IPS-18c (cell line): Measurements from ENCODE around the gene DNM1.

ENCODE experiments used
- H3K4me3 ChIP-seq: 2 replicates; pipeline ENCODE4 v1.7.0; 2013; ENCODE audit warnings: low read depth, mild to moderate bottlenecking, low read length, moderate library complexity; ENCODE audit not compliant: insufficient read depth
- H3K9me3 ChIP-seq: one replicate; pipeline ENCODE4 v1.6.1; 2013; ENCODE audit warnings: mild to moderate bottlenecking, low read length, moderate library complexity; ENCODE audit not compliant: control insufficient read depth, insufficient read depth

Gene DNM1

GRCh38 chr9:128193469-128194096, 9.6 kb upstream of the DNM1 start:
- Histone ChIP-seq H3K9me3 (no peaks in the 10 kb centered on the region), H3K4me3 (no peak overlapping the region)

DNA sequence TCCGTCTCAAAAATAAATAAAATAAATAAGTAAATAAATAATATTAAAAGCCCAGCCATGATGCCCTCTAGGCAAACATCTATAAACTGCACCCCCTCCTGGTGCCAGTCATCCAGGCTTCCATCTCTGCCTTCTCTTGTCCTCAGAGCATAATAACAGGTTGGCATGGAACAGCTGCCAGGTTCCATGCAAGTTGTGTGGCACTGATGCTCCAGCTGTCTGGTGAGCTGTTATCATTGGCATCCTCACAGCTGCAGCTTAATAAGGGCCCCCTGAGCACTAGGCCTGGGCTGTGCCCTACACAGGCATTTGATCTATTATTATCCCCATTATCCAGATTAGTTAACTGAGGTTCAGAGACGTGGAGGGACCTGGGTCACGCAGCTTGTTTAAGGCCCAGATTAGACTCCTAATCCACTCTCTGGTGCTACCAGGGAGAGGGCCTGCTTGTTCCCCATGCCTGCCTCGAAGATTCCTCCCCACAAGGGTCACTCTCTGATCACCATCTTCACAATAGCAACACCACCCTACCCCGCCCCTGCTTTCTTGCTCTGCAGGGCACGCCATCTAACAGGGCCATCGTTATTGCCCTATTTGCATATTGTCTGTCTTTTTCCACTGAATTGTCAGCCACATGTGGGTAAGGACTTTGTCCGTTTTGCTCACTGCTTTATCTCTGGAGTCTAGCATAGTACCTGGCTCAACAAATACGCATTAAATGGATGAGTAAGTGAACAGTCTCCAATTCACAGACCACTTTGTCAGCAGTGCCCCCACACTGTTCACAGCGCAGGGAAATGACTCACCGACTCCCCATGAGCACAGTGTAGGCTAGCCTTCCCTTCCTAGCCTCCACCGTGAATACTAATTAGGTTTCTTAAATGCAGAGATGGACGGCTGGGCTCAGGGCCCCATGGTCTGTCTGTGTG, 1.5 kb upstream of the DNM1 start:
- no peak overlapping the region for H3K4me3 ChIP-seq
- H3K9me3 ChIP-seq = no peaks in the 10 kb centered on the region

DNA sequence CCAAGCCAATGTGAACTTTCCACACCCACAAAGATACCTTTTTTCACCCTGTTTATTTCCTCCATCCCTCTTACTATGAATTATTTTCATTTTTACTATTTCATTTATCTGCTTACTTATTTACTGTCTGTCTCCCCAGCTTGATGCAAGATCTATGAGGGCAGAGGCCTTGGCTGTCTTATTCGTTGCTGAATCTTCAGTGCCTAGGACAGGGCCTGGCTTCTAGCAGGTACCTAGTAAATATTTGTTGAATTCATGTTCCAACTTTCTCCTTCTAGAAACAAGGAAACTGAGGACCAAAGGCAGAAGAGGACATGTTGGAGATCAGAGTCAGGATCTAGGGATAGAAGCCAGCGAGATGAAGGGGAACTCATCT, 543 bp upstream of the DNM1 start:
- no peaks in the 10 kb centered on the region for H3K9me3 ChIP-seq
- H3K4me3 ChIP-seq = no peak overlapping the region

GRCh38 chr9:128203707-128204551, 750 bp downstream of the DNM1 start:
- H3K4me3 ChIP-seq = peak overlapping the region; percentile 87
- H3K9me3 ChIP-seq = no peaks in the 10 kb centered on the region

DNA sequence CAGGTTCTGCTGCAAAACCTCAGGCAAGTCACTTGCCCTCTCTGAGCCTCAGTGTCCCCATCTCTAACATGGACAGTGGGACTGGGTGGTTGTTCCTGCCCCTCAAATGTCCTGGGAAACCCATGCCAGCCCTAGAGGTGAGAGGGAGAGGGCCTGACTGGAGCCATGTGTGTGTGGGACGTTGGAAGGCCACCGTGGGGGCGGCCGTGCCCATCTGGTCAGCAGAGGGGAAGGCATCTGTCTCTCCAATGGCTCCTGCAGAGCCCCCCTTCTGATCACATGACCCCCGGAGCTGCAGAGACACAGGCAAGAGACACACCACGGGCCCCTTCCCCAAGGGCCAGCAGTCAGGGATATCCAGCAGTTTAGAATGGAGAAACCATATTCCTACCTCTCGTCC, 1.7 kb downstream of the DNM1 start:
- peak overlapping the region; percentile 87; the same call in 1 of the 2 replicates for H3K4me3 ChIP-seq

GRCh38 chr9:128205296-128205944, 2.2 kb downstream of the DNM1 start:
- Histone ChIP-seq H3K9me3 (no peaks in the 10 kb centered on the region), H3K4me3 (no peak overlapping the region)

More for the DNA sequence above, 1.7 kb downstream of the DNM1 start:
- H3K9me3 ChIP-seq = no peaks in the 10 kb centered on the region

- no peaks in the 10 kb centered on the region for H3K9me3 ChIP-seq
- H3K4me3 ChIP-seq = no peak overlapping the region
Measured at GRCh38 chr9:128206484-128206883, 3.3 kb downstream of the DNM1 start.

DNA sequence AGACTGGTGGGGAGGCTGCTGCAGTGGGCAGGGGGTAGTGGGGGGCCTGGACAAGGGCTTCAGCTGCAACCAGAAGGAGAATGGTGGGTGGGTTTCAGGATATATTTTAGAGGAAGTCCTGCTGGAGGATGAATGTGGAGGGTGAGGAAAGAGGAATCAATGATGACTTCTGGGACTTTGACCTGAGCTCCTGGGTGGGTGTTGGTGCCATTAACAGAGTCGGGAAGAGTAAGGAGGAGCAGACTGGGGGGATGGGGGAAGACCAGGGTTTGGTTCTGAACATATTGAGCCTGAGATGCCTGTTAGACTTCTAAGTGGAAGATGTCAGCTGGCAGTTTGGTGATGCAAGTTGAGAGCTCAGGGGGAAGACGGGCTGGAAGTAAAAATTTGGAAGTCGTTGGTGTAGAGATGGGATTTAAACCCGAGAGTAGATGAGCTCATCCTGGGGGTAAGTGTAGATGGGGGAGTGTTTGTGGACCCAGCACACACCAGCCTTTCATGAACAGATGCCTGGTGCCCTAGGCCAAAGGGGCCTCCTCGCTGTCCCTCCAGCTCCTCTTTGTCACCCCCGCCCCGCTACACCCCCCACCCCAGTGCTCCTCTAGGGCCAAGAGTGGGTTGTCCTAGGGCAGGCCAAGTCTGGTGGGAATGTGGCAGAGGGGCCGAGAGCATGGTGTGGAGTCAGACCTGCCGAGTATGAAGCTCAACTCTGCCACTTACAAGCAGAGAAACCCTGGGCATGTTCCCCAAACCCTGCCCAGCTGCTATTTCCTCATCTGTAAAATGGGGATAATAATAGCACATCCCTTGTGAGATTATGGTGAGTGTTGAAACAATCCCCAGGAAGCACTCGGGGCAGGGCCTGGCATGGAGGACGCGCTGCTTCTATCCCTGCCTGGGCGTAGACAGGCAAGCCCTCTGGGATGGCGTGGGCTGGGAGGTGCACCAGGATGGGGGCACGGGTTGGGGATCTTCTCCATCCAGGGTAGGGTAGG, 4.0 kb downstream of the DNM1 start:
- no peaks in the 10 kb centered on the region for H3K9me3 ChIP-seq
- H3K4me3 ChIP-seq = no peak overlapping the region

DNA sequence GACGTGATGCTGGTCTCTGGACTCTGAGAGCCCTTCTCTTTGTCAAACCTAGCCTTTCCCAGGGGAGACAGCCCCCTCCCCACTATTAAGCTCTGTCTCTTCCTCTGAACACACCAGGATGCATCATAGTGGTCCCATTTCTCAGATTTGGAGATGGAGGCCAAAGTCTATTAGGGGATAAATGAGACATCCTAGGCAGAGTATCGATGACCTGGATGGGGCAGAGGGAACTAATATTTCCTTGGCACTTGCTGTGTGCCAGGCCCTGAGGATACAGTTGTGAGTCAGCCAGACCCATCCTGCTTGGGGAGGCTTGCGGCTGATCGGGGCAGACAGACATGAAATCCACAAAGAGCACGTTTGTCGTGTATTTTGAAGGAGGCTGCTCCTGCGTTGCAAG, 5.2 kb downstream of the DNM1 start:
- H3K9me3 ChIP-seq = no peaks in the 10 kb centered on the region
- no peak overlapping the region for H3K4me3 ChIP-seq

DNA sequence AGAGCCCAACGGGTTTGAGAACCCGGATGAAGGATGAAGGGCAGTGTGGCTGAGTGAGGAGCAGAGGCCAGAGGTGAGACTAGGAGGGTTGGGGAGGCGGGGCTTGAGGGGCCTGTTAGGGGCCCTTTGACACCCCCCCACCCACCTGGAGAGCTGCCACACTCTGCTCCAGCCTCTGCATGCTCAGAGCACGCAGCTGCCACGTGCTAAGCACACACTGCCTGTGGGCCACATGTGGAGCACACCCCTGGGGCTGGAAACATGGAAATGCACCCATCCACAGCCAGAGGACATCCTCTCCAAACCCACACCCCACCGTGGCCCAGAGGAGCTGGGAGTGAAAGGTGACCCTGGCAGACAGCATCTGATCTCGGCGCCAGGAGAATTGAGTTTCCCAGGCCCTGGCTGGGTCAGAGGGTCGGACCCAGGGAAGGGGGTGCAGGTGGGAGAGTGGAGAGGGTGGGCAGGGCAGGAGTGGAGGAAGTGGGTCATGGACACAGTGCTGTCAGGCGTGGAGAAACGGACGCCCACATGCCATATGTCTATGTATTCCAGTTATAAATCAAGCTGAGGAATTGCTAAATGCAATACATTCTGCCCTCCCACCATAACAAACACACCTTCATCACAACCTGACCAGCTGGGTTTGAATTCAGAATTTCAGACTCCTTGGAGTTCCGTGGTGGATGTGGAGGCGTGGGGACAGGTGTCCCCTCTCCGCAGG, 5.9 kb downstream of the DNM1 start:
- Histone ChIP-seq H3K4me3 (no peak overlapping the region), H3K9me3 (no peaks in the 10 kb centered on the region)

GRCh38 chr9:128211186-128211980, 8.2 kb downstream of the DNM1 start:
- Histone ChIP-seq H3K4me3 (no peak overlapping the region), H3K9me3 (no peaks in the 10 kb centered on the region)

DNA sequence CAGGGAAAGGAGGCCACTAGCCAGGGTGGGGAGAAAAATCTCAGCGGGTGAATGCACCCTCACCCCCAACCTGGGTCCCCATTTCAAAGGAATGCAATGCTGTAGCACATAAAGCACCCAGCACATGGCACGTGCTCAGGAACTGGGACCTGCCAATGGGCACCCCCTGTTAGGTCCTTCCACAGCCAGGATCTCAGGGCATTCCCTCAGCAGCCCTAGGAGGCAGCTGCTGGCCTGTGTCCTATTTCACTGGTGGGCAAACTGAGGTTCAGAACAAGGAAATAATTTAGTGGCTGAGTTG, 8.8 kb downstream of the DNM1 start:
- no peaks in the 10 kb centered on the region for H3K9me3 ChIP-seq
- H3K4me3 ChIP-seq = no peak overlapping the region

DNA sequence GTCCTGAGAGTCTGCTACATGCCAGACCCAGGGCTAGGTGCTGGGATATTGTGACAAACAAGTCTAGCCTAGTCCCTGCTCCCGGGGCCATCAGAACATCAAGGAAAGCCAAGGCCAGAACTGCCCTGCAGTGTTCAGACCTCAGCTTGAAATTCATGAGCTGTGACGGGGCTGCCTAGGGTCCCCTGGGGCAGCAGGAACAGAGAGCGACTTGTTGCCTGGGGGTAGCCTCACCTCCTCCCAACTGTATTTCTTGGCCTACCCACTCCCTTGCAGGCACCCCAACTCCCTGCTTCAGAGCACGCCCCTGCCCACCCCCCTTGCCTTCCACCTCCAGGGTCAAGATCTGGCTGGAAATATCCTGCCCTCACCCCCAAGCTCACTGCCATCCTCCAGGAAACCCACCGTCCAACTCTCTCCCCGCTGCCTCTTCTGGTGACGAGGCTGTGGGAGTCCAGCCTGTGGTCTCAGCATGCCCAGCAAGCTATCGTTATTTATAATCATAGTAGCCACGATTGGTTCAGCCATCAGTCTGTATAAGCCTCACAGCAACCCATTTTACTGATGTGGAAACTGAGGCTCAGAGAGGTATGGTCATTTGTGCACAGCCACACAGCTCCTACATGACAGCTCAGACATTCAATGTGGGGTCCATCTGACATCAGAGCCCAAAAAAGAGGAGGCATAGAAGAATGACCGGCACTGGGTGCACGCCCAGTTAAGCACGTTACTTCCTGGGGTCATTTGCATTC, 10.7 kb downstream of the DNM1 start:
- no peaks in the 10 kb centered on the region for H3K9me3 ChIP-seq
- H3K4me3 ChIP-seq = no peak overlapping the region

- Histone ChIP-seq H3K4me3 (no peak overlapping the region), H3K9me3 (no peaks in the 10 kb centered on the region)
Measured at GRCh38 chr9:128214571-128215490, 11.7 kb downstream of the DNM1 start.
